Stimulated activated CD4-positive, alpha-beta T cell treated with anti-CD3 and anti-CD28 coated beads, TNF-alpha, amount 100 ng/mL, for 1 hour (primary cell): ENCODE data around the gene MUS81.

Experiments used
- DNase-seq, 3 donors: peaks; one replicate each; pipeline ENCODE4 v3.0.0-alpha.2; 2020; ENCODE audit warnings: low read depth in 3 of 3, low spot score in 1 of 3

The MUS81 gene

GRCh38 chr11:65859095-65859811, 980 bp upstream of the MUS81 start:
- peak; percentile 90 to 93 (median 92) for DNase-seq

GRCh38 chr11:65859812-65860277, 388 bp upstream of the MUS81 start:
- peak in 1 of 3 donors; percentile 29 for DNase-seq

GRCh38 chr11:65861165-65861505, 902 bp downstream of the MUS81 start:
- DNase-seq, result no peak

- DNase-seq, result no peak
Measured at GRCh38 chr11:65861533-65862183, 1.4 kb downstream of the MUS81 start.

GRCh38 chr11:65862191-65862735, 2.0 kb downstream of the MUS81 start:
- DNase-seq, result no peak

GRCh38 chr11:65862941-65863888, 3.0 kb downstream of the MUS81 start:
- DNase-seq, result no peak

GRCh38 chr11:65863889-65864705, 3.9 kb downstream of the MUS81 start:
- no peak for DNase-seq

GRCh38 chr11:65864706-65865471, 4.7 kb downstream of the MUS81 start:
- DNase-seq, result no peak

GRCh38 chr11:65865550-65866172, 5.4 kb downstream of the MUS81 start:
- no peak for DNase-seq

GRCh38 chr11:65866509-65867283, 6.5 kb downstream of the MUS81 start:
- no peak for DNase-seq

- no peak for DNase-seq
Measured at GRCh38 chr11:65867284-65868071, 7.2 kb downstream of the MUS81 start.

- no peak for DNase-seq
Measured at GRCh38 chr11:65868076-65868667, 7.9 kb downstream of the MUS81 start.

GRCh38 chr11:65868907-65869306, 8.7 kb downstream of the MUS81 start:
- no peak for DNase-seq

GRCh38 chr11:65869643-65870306, 9.5 kb downstream of the MUS81 start:
- DNase-seq, result no peak

GRCh38 chr11:65870307-65870658, 10.1 kb downstream of the MUS81 start:
- no peak for DNase-seq

GRCh38 chr11:65870706-65871681, 10.8 kb downstream of the MUS81 start:
- no peak for DNase-seq
